ENCODE data around the gene NFAM1. TPM values are rescaled to one million over a fixed set of nuclear protein-coding genes. Genes with fewer than 3 reads are reported as not detected.

The NFAM1 gene
- total and polyA plus RNA-seq, 7 donors: 1.2 to 3.1 (median 2.3) TPM

- no peaks in the 10 kb centered on the region for H3K36me3 ChIP-seq
- H3K9me3 ChIP-seq: no peaks in the 10 kb centered on the region
- H3K27me3 ChIP-seq: no peaks in the 10 kb centered on the region
- peaks cover 0 to 14% (median 11%) of the 10 kb centered on the region in 4 donors for H3K4me1 ChIP-seq
- intact Hi-C loops (cut with DNase I): no loop called here
- no peak overlapping the region for H3K4me3 ChIP-seq
- H3K27ac ChIP-seq: no peak overlapping the region
- TF ChIP-seq CTCF (IDR thresholded peaks at IDR 0.05) (no peak), EP300 (IDR thresholded peaks at IDR 0.05) (no peak), POLR2AphosphoS5 (IDR thresholded peaks at IDR 0.05) (no peak), POLR2A (IDR thresholded peaks at IDR 0.05) (no peak)
- 28 to 77% methylated on average over 22 of the region's 22 CpGs for WGBS, 2 donors
- no peak for DNase-seq
Measured at GRCh38 chr22:42331014-42331413, 101.2 kb downstream of the NFAM1 start.

Other genes with a start within 250 kb of the NFAM1 start
- gene TCF20, start 161.8 kb downstream of the NFAM1 start, total RNA-seq: 10 to 100 TPM; 21.6 to 31.0 (median 25.1) TPM
- 10 to 100 TPM; 10.8 to 28.2 (median 11.6) TPM for gene TCF20, start 161.8 kb downstream of the NFAM1 start, polyA plus RNA-seq
- 10 to 100 TPM; 16.3 to 20.0 (median 18.4) TPM for gene RRP7A, start 87.4 kb upstream of the NFAM1 start, total RNA-seq
- gene RRP7A, start 87.4 kb upstream of the NFAM1 start, polyA plus RNA-seq: 10 to 100 TPM in 2 of 3 donors, 1 to 10 TPM in 1; 6.6 to 39.9 (median 19.7) TPM
- 1 to 10 TPM; 2.2 to 6.1 (median 3.2) TPM for gene SERHL2, start 121.6 kb upstream of the NFAM1 start, total RNA-seq
- gene SERHL2, start 121.6 kb upstream of the NFAM1 start, polyA plus RNA-seq: 1 to 10 TPM in 2 of 3 donors, under 1 TPM in 1; 0.92 to 3.6 (median 2.4) TPM
- gene POLDIP3, start 182.5 kb upstream of the NFAM1 start, total RNA-seq: 10 to 100 TPM; 30.2 to 41.4 (median 34.5) TPM
- 10 to 100 TPM; 25.8 to 45.9 (median 29.6) TPM for gene POLDIP3, start 182.5 kb upstream of the NFAM1 start, polyA plus RNA-seq
- under 1 TPM in 1 of 4 donors, not detected in 3; 0.66 TPM for gene ATP5MGL, start 208.2 kb upstream of the NFAM1 start, total RNA-seq
- gene ATP5MGL, start 208.2 kb upstream of the NFAM1 start, polyA plus RNA-seq: under 1 TPM in 1 of 3 donors, not detected in 2; 0.25 TPM
- gene CYB5R3, start 217.0 kb upstream of the NFAM1 start, total RNA-seq: 100 to 1,000 TPM in 2 of 4 donors, 10 to 100 TPM in 2; 71.5 to 156 (median 88.6) TPM
- gene CYB5R3, start 217.0 kb upstream of the NFAM1 start, polyA plus RNA-seq: 100 to 1,000 TPM in 1 of 3 donors, 10 to 100 TPM in 2; 44.9 to 158 (median 78.7) TPM

All from sigmoid colon (tissue), 7 donors.